GM12878 (cell line): Measurements from ENCODE around the gene ADAP1. TPM values are rescaled to one million over a fixed set of nuclear protein-coding genes. Genes with fewer than 3 reads are reported as not detected.

Experiments
- ATAC-seq: fragments of 200-7000 bp; cut with Tn5 transposase; 3 replicates; pipeline ENCODE4 v1.9.1; 2020; ENCODE audit warnings: mild to moderate bottlenecking, moderate library complexity
- BruUV-seq: library from RNA; stranded (reverse); fragments of 400-500 nt; replicated peaks from 2 replicates; lab custom pipeline; 2021; lab: Mats Ljungman, UMichigan
- CTCF ChIA-PET: fragments of 300-600 bp; sonication (Branson Sonifier 250); formaldehyde crosslinking; extraction: SDS; loops from one replicate; lab custom pipeline; 2021; ENCODE audit warnings: inconsistent platforms; lab: Yijun Ruan, JAX
- POLR2A ChIA-PET: fragments of 350-600 bp; formaldehyde crosslinking; extraction: SDS; loops from one replicate; lab custom pipeline; 2021; ENCODE audit warnings: inconsistent platforms; lab: Charles Lee
- RAD21 ChIA-PET: fragments of 300-600 bp; sonication (Branson Sonifier 250); formaldehyde crosslinking; loops from one replicate; lab custom pipeline; 2023; ENCODE audit warnings: antibody characterized with exemption; ENCODE audit not compliant: unreplicated experiment; lab: Charles Lee
- SMC1A ChIA-PET: fragments of 300-600 bp; sonication (Branson Sonifier 250); formaldehyde crosslinking; loops from one replicate; lab custom pipeline; 2023; ENCODE audit not compliant: unreplicated experiment, uncharacterized antibody; lab: Charles Lee
- DNase-seq: peaks from one replicate; pipeline ENCODE4 v3.0.0-alpha.2; 2011; ENCODE audit warnings: low read depth, low spot score
- FAIRE-seq: peaks from 3 replicates; lab custom pipeline; 2011; peaks lifted over from hg19 to GRCh38; lab: Jason Lieb, UNC
- H2AFZ ChIP-seq: 2 replicates; pipeline ENCODE4 v1.6.0; 2011; ENCODE audit warnings: low read depth, low read length, control low read depth; ENCODE audit not compliant: control insufficient read depth
- H3K27ac ChIP-seq: 2 replicates; pipeline ENCODE4 v1.5.1; 2011; ENCODE audit warnings: control low read depth; ENCODE audit not compliant: control insufficient read depth, insufficient read depth
- H3K27me3 ChIP-seq, 2 experiments: replicated peaks in 1 of 2; 2 replicates each; pipeline versions ENCODE4 v1.6.0 to v1.6.1; 2011; ENCODE audit warnings: low read length in 1 of 2; ENCODE audit not compliant: control insufficient read depth in 2 of 2, insufficient read depth in 2 of 2
- H3K36me3 ChIP-seq, 2 experiments: 2 replicates each; pipeline ENCODE4 v1.5.1; 2011; ENCODE audit warnings: low read length in 1 of 2; ENCODE audit not compliant: control insufficient read depth in 2 of 2, insufficient read depth in 2 of 2
- H3K4me1 ChIP-seq: 2 replicates; pipeline ENCODE4 v1.6.1; 2011; ENCODE audit warnings: mild to moderate bottlenecking, low read length, moderate library complexity, mixed read lengths; ENCODE audit not compliant: control insufficient read depth, insufficient read depth
- H3K4me2 ChIP-seq: 2 replicates; pipeline ENCODE4 v1.6.0; 2011; ENCODE audit warnings: control low read depth; ENCODE audit not compliant: control insufficient read depth, insufficient read depth
- H3K4me3 ChIP-seq: fragments of 200-600 bp; sonication (generic); 2 replicates; pipeline ENCODE4 v1.5.1; 2016
- H3K79me2 ChIP-seq: 2 replicates; pipeline ENCODE4 v1.6.0; 2011; ENCODE audit warnings: low read length; ENCODE audit not compliant: control insufficient read depth, insufficient read depth
- H3K9ac ChIP-seq: 2 replicates; pipeline ENCODE4 v1.8.0; 2011; ENCODE audit warnings: low read length, control low read depth, mixed read lengths; ENCODE audit not compliant: control insufficient read depth, insufficient read depth
- H3K9me3 ChIP-seq: replicated peaks from 3 replicates; pipeline ENCODE4 v1.5.1; 2011; ENCODE audit warnings: mild to moderate bottlenecking, low read length; ENCODE audit not compliant: control insufficient read depth, insufficient read depth
- H4K20me1 ChIP-seq: 2 replicates; pipeline ENCODE4 v1.6.0; 2011; ENCODE audit not compliant: control insufficient read depth, insufficient read depth
- ASH2L ChIP-seq: fragments of 300-600, 200-600 bp; sonication (generic); IDR thresholded peaks from 2 replicates; pipeline ENCODE4 v1.6.1; 2017; ENCODE audit warnings: low read depth, mild to moderate bottlenecking, borderline replicate concordance
- CEBPB ChIP-seq, 2 experiments: fragments of 150-350 bp in 1 of 2; IDR thresholded peaks; 2 replicates each; pipeline ENCODE4 v1.6.1; 2012 to 2014; ENCODE audit warnings: low read depth in 2 of 2, low read length in 2 of 2, borderline replicate concordance in 1 of 2, inconsistent platforms in 1 of 2
- HCFC1 ChIP-seq: fragments of 150-350 bp; IDR thresholded peaks from 2 replicates; pipeline ENCODE4 v1.6.1; 2014; ENCODE audit warnings: low read length
- IRF4 ChIP-seq: IDR thresholded peaks from 2 replicates; pipeline ENCODE4 v1.6.1; 2011; ENCODE audit warnings: low read depth, low read length
- NFIC ChIP-seq: IDR thresholded peaks from 2 replicates; pipeline ENCODE4 v1.6.1; 2012; ENCODE audit warnings: low read depth, mild to moderate bottlenecking, inconsistent platforms, low read length, moderate library complexity
- TCF7 ChIP-seq: IDR thresholded peaks from 2 replicates; pipeline ENCODE4 v1.6.1; 2014; ENCODE audit warnings: antibody characterized with exemption, borderline replicate concordance
- WRNIP1 ChIP-seq: IDR thresholded peaks from 2 replicates; pipeline ENCODE4 v1.6.1; 2011; ENCODE audit warnings: low read depth, low read length, improper control_type of control experiment, borderline replicate concordance
- ZNF217 ChIP-seq: fragments of 450-650 bp; IDR thresholded peaks from 2 replicates; pipeline ENCODE4 v1.6.1; 2017; ENCODE audit warnings: antibody characterized with exemption, mild to moderate bottlenecking
- ZNF24 ChIP-seq: fragments of 450-650 bp; IDR thresholded peaks from 2 replicates; pipeline ENCODE4 v1.6.1; 2017; ENCODE audit warnings: antibody characterized with exemption, mild to moderate bottlenecking
- WGBS: methylation state at CpG from one replicate; pipeline ENCODE4 v1.1.6; 2016; ENCODE audit warnings: low lambda C conversion rate; ENCODE audit not compliant: insufficient replicate concordance, insufficient coverage; ENCODE audit errors: missing lambda C conversion rate; 5-methylcytosine and 5-hydroxymethylcytosine counted together
- in situ Hi-C: fragments of 300-500 bp; cut with MboI; formaldehyde crosslinking; loops from 9 replicates; pipeline ENCODE4 v1.14.3; 2018; ENCODE audit warnings: mixed read lengths
- intact Hi-C: fragments of 100-400 bp; cut with micrococcal nuclease; formaldehyde crosslinking; loops from one replicate; pipeline ENCODE4 v1.14.2; 2022; ENCODE audit not compliant: unreplicated experiment
- polyA plus RNA-seq, 11 experiments: library from polyadenylated mRNA; depleted of rRNA in 4 of 11; unstranded in 6 of 11; stranded (reverse) in 5 of 11; fragments of >200 nt; fragmentation: Nextera tagmentation in 4 of 11; fragmentation: Illumina TruSeq in 1 of 11; extraction: Ambion mirVana in 4 of 11; extraction: Trizol in 1 of 11; gene quantifications; 1 replicate in 1 of 11; 2 replicates in 10 of 11; pipeline versions ENCODE4 v1.2.1 to v1.2.3, GENCODE V29; 2011 to 2016; ENCODE audit warnings: inconsistent platforms in 2 of 11, missing spikeins in 2 of 11, low read depth in 1 of 11
- total RNA-seq, 4 experiments: library from RNA; depleted of rRNA in 3 of 4; stranded (reverse); fragments of >200 nt in 3 of 4; fragmentation: Illumina TruSeq in 1 of 4; extraction: Trizol in 1 of 4; gene quantifications; 2 replicates each; pipeline versions ENCODE4 v1.2.1 to v1.2.3, GENCODE V29; 2013 to 2021
- TF ChIP-seq, protein P1 (sequence below): fragments of 450-650 bp; IDR thresholded peaks from 2 replicates; pipeline ENCODE4 v1.6.1; 2017; ENCODE audit warnings: mild to moderate bottlenecking, moderate library complexity

ADAP1 gene
- total and polyA plus RNA-seq, 10 of the 15 experiments (the other 5 are each of a cell fraction or from before 2014, with no cell fraction given): 0.22 to 44.2 (median 22.0) TPM; not detected in 1

DNA sequence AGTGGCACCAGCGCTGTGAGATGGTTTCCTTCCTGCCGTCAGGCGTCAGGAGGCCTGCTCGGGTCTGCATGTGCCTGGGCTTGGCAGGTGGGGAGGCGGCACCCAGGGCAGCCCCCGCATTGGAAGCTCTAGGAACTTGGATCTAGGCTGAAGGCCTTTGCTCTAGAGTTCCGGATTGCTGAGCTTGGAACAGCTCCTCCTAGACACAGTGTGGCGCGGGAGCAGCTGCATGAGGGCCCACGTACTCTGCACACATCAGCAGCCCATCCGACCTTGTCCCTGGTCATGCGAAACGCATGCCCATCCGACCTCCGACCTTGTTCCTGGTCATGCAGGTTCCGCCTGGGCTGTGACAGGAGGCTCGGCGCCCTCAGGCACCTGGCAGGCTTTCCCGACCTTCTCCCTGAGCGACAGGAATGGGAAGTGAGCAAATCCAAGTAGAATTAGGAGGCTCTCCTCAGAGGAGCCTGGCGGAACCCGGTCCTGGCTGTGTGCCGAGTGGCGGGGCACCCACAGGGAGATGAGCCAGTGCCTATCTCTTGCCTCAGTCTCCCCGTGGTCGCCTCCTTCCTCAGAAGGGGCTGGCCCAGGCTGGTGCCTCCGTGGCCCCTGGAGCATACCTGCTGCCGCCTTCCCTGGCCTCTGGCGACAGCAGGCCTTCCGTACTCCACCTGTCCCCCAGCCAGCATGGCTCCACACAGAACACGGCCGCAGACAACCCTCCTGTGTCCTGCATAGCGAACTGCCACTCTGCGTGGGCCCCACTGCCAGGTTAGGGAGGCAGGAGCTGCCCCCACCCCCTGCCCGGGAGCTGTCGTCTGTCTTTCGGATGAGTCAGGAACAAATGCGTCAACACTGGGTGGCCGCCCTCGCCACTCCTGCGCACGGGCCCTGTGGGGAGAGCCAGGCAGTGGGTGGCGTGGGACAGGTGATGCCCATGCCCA, 66.1 kb downstream of the ADAP1 start:
- Histone ChIP-seq H3K27me3 (no peaks in the 10 kb centered on the region), H3K9ac (no peak overlapping the region), H3K4me1 (no peaks in the 10 kb centered on the region), H3K36me3 (peaks cover 8 to 52% of the 10 kb centered on the region in 2 experiments; a peak in 3 of 4 replicates), H2AFZ (no peak overlapping the region), H4K20me1 (peaks cover under 1% of the 10 kb centered on the region; the same call in 1 of the 2 replicates), H3K9me3 (no peaks in the 10 kb centered on the region; the same call in 2 of the 3 replicates), H3K4me2 (no peak overlapping the region), H3K79me2 (peaks cover 17% of the 10 kb centered on the region), H3K27ac (no peak overlapping the region), H3K4me3 (no peak overlapping the region)
- TF ChIP-seq NFIC (no peak), TCF7 (no peak), ZNF217 (no peak), ZNF24 (no peak), HCFC1 (no peak), WRNIP1 (no peak), CEBPB (IDR thresholded peaks at IDR 0.05; ENCODE audit: borderline replicate concordance in 1 of 2, low read depth in 2 of 2, low read length in 2 of 2) (no peak), IRF4 (no peak), ASH2L (no peak)
- TF ChIP-seq, protein P1, sequence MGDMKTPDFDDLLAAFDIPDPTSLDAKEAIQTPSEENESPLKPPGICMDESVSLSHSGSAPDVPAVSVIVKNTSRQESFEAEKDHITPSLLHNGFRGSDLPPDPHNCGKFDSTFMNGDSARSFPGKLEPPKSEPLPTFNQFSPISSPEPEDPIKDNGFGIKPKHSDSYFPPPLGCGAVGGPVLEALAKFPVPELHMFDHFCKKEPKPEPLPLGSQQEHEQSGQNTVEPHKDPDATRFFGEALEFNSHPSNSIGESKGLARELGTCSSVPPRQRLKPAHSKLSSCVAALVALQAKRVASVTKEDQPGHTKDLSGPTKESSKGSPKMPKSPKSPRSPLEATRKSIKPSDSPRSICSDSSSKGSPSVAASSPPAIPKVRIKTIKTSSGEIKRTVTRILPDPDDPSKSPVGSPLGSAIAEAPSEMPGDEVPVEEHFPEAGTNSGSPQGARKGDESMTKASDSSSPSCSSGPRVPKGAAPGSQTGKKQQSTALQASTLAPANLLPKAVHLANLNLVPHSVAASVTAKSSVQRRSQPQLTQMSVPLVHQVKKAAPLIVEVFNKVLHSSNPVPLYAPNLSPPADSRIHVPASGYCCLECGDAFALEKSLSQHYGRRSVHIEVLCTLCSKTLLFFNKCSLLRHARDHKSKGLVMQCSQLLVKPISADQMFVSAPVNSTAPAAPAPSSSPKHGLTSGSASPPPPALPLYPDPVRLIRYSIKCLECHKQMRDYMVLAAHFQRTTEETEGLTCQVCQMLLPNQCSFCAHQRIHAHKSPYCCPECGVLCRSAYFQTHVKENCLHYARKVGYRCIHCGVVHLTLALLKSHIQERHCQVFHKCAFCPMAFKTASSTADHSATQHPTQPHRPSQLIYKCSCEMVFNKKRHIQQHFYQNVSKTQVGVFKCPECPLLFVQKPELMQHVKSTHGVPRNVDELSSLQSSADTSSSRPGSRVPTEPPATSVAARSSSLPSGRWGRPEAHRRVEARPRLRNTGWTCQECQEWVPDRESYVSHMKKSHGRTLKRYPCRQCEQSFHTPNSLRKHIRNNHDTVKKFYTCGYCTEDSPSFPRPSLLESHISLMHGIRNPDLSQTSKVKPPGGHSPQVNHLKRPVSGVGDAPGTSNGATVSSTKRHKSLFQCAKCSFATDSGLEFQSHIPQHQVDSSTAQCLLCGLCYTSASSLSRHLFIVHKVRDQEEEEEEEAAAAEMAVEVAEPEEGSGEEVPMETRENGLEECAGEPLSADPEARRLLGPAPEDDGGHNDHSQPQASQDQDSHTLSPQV: no peak
- CTCF ChIA-PET: no interaction called here
- WGBS: 95% methylated on average over 43 of the region's 43 CpGs
- RAD21 ChIA-PET: no interaction called here
- SMC1A ChIA-PET: no interaction called here
- DNase-seq (no peak), FAIRE-seq (no peak), ATAC-seq (no peak)
- no TSS peak for BruUV-seq
- in situ Hi-C loops: no loop called here
- POLR2A ChIA-PET: interaction anchor here (0.6 kb wide), 1 partner anchor 14 kb away, joined by 3 read pairs; no protein-coding TSS in a partner anchor
- intact Hi-C loops: no loop called here
